GM18907 (cell line): ENCODE measurements around the gene NUDT16.

Experiments used
- ATAC-seq: cut with Tn5 transposase; IDR thresholded peaks from one replicate; pipeline ENCODE4 v1.9.1; 2021; ENCODE audit warnings: mild to moderate bottlenecking, moderate library complexity; ENCODE audit not compliant: unreplicated experiment

The NUDT16 gene

DNA sequence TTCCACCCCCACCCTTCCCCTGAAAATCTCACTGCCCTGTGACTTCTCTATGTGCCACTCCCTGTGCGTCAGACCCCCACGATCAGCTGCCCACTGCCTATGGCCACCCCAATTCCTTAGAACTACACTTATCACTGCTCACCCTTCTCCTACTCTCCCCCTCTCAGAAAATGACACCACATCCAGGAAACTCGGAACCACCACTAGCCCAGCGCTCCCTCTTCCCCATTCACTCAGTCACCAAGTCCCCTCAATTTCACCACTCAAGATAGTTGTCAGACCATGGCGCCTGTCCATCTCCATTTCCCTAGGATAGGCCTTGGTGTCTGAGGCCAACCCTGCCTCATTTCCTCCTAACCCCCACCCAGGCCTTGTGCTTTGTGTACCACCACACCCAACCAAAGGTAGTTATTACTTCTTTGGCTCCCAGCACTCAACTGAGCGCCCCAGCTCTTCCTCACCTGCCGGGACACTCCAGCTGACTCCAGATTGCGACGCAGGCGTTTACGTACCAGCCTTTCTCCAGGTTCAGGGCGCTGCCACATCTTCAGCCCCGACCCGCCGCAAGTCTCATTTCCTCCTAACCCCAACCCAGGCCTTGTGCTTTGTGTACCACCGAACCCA is 641 bp upstream of the NUDT16 start:
- peak; percentile 1 for ATAC-seq

DNA sequence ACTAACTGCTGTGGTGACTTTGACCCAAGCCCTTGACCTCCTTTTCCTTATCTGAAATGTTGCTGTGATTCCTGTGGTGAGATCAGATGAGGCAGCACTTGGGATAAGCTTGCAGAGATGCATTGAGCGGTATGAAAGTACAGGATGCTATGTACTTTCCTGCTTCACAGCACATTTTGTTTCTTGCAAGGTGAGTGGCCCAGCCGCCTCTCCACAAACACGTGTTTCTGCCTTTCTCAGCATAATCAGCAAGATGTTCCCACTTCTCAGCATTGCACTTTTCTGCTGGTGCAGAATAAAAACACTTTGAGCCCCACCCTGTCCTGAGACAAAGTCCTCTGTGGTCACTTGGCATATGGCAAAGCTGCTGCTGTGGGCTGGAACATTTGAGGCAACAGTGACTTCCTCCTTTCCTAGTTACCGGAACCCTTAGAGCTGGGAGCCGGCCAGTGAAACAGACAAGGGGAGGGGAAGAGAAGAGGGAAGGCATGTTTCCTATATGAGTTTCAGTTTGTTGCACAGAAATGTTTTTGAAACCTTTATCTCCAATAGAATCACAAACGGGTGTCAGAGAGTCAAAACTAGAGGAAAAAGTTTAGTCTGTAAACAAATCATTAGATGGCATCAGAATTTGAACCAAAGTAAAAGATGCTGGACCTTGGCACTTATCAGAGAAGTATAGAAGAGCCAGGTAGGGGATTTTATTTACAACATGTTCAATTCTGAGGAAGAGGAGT is 5.0 kb downstream of the NUDT16 start:
- ATAC-seq = no peak

DNA sequence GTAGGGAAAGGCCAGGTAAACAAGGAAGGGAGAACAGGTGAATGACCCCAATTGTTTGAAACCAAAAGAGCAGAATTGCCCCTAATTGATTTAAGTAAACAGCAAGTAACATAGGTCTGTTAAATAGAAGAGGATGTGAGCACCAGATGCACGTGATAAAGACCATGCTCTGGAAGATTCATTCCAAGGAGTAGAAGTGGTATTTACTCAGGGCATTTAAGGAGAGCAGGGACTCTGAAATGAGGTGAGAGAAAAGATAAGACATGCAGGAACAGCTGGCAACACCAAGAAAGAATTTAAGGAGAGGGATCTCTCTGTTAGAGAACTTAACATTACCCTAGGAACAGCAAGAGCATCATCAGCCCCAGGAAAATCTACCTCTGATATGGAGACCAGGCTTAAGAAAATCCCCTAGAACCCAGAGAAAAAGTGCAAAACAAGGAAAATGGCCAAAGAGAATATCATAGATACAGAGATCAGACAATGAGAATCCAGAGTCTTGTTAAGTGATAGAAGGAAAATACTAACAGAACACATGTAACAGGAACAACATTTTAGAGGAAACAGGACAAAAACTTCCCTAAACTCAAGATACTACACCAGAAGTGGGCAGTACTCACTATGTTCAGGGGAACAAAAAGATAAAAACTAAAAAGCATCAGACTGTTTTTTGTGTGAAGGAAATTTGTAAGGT is 6.4 kb downstream of the NUDT16 start:
- ATAC-seq = no peak

GRCh38 chr3:131388490-131388799 is 6.9 kb downstream of the NUDT16 start:
- ATAC-seq = no peak

DNA sequence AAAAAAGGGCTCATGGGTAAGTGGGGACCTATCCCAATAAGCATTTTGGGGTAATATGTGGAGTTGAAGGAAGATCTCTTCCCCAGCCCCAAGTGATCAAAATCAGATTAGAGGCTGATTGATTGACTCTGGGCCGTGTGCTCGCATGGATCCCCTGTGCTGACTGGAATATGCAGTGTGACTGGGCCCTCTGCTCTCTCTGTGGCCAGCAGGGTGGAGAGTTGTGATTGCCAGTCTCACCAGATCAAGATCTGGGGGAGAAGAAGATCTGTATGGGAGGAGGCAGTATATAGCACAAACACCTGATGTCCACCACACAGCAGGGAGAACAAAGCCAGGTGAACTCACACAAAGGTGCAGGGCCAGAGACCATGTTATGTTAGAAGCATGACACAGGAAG is 8.8 kb downstream of the NUDT16 start:
- ATAC-seq = no peak

GRCh38 chr3:131393051-131393450 is 11.5 kb downstream of the NUDT16 start:
- no peak for ATAC-seq

DNA sequence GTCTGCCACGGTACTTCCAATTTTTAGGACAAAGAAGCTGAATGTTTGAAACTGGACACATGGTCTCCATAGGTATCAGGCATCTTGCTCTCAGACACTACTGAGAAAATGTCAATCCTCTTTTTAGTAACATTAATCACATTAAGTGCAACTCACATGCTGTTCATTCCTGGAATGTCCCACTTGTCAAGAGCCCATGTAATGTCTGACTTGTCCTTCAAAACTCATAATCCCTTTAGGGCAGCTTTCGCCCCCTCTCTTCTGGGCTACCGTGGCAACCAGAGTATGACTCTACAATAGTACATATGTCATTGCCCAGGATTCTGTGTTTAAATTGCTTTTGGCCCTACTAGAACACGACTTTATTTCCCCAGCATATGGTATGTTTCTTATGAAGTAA is 12.3 kb downstream of the NUDT16 start:
- no peak for ATAC-seq

DNA sequence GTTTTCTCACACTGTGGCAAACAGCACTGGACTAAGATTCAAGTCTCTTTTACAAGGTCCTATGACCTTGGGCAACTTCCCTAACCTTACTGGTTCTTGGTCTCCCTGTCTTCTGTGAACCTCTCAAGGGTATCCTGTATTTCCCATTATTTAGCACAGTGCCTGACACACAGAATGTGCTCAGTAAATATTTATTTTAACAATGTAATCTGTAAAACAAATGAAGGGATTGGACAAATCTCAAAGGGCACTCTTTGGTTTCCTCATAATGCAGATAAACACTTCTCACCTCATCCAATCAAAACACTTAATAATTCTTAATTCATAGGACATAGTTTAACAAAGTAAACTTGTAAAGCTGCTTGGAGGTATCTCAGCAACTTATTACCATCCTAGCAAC is 12.8 kb downstream of the NUDT16 start:
- no peak for ATAC-seq

DNA sequence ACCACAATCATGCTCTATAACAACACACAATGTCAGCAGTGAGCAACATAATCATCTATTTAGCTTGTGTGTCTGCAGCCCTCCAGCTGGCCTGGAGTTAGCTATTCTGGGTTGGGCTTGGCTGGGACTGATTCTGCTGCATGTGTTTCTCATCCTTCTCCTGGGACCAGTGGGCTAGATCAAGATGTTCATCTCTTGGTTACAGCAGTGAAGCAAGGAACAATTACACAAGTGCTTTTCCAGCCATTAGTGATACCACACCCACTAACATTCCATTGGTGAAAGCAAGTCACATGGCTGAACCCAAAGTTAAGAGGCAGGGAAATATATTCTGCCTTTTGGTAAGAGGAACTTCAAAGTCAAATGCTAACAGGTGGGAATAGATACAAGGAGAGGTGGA is 14.6 kb downstream of the NUDT16 start:
- ATAC-seq = no peak

- ATAC-seq = no peak
These were observed 16.3 kb downstream of the NUDT16 start for GRCh38 chr3:131397889-131398288.

DNA sequence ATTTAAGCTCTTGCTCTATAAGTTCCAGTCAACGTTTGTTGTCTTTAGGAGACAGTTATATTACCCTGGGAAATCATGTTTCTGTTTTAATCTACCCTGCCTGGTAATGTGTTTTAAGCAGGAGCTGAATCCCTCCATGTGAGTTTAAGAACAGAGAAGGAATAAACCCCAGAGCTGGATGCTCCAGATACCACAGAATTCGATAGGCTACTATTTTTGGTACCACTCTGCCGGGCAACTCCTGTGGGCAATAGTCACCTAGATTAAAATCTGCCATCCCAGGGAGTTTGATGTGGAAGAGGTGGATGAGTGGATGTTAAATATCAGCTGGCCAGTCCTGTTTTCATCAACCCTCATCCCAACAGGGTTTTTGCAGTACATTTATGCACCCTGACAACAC is 20.4 kb downstream of the NUDT16 start:
- ATAC-seq = no peak

DNA sequence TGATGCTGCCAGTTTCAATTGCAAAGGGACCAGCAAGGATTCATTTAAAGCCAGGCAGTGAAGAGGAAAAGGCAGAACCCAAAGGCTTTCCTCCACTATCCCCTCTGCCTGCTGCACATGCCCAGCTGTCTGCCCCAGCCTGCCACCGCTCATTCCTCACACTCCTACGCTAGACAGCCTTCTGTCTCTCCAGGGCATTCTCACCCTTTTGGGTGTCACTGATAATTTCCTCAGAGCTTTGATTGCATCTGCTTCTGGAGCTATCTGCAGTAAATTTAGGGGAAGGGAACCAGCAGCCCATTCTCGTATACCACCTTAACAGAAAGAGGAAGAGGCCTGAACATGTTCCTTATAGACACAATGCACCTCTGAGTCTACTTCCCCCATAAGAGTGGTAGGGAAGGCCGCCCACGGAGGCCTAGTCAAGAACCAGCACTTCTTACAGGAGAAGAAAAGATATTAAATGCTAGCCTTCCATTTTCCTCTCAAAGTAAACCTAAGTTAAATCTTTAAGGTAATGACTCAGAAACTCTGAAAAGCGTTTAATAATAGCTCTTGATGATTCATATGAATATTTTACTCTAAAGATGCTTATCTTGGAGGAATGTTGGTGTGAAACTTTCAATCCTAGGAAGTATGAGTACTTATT is 20.9 kb downstream of the NUDT16 start:
- no peak for ATAC-seq

- no peak for ATAC-seq
These were observed 21.8 kb downstream of the NUDT16 start for GRCh38 chr3:131403216-131403895.

DNA sequence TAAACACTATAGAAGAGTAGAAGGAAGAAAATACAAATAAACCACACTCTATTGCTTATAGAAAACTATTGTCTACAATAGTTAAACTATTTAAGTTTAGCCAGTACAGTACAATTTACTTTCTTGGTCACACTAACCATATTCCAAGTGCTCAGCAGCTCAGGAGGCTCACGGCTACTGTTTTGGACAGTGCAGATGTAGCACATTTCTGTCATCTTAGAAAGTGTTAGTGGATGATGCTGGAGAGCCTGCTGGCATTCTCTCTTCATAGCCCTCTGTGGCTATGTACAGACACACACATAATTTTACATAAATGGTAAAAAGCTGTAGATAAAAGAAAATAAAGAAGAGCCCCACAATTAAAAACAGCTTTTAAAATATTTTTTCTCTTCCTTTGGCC is 23.8 kb downstream of the NUDT16 start:
- ATAC-seq = no peak

- no peak for ATAC-seq
These were observed 24.7 kb downstream of the NUDT16 start for GRCh38 chr3:131406274-131406673.

DNA sequence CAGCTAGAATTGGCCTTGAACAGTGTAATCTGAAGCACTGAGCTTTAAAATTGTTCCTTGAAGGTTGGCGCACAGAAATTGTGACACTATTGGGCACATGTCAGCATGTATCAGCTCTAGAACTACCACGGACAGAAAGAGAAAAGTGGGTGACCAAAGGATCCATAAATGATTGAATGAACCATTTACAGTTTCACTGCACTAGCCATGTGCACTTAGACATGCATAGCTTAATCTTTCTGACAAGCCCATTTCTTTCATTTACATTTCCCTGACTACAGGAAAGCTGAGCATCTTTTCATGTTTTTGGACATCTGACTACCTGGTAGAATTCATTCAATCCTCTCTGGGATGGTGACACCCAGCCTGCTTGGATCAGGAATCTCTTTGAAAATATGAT is 36.2 kb downstream of the NUDT16 start:
- no peak for ATAC-seq

GRCh38 chr3:131421301-131421700 is 39.7 kb downstream of the NUDT16 start:
- no peak for ATAC-seq

- ATAC-seq = no peak
These were observed 40.5 kb downstream of the NUDT16 start for GRCh38 chr3:131421957-131422498.

GRCh38 chr3:131427226-131427625 is 45.7 kb downstream of the NUDT16 start:
- ATAC-seq = no peak

GRCh38 chr3:131431754-131432153 is 50.2 kb downstream of the NUDT16 start:
- no peak for ATAC-seq

GRCh38 chr3:131432441-131432840 is 50.9 kb downstream of the NUDT16 start:
- ATAC-seq = no peak
